Measurements from ENCODE around the gene KLHL18.
A peak's percentile ranks its signal among the peaks of the same experiment; 100 is the strongest.

The KLHL18 gene

DNA sequence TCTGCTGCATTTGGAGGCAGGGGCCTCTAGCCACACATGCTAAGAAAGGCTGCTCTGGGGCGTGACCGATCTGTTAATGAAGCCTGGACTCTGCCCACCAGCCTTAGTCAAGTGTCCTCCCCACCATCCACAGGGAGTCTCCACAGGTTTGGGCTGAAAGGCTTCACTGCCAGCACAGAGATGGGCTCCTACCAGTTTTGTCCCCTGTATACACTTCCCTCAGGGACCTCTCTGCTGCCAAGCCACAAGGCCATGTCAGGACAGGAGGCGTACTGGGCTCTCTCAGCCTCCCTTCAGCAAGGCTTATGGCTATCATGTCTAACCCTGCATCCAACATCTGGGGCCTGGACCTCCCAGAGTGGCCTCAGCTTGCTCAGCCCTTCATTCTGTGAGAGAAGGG is 23.6 kb upstream of the KLHL18 start:
- no peak for DNase-seq
- Mint-ChIP-seq H3K4me1 (no peaks in the 10 kb centered on the region), H3K27ac (no peak overlapping the region), H3K4me3 (no peak overlapping the region), H3K27me3 (ENCODE audit: low read depth, poor library complexity) (peaks cover 8% of the 10 kb centered on the region), H3K36me3 (ENCODE audit: low read depth) (no peaks in the 10 kb centered on the region), H3K9me3 (peaks cover 3% of the 10 kb centered on the region)
- TF ChIP-seq, protein P1, sequence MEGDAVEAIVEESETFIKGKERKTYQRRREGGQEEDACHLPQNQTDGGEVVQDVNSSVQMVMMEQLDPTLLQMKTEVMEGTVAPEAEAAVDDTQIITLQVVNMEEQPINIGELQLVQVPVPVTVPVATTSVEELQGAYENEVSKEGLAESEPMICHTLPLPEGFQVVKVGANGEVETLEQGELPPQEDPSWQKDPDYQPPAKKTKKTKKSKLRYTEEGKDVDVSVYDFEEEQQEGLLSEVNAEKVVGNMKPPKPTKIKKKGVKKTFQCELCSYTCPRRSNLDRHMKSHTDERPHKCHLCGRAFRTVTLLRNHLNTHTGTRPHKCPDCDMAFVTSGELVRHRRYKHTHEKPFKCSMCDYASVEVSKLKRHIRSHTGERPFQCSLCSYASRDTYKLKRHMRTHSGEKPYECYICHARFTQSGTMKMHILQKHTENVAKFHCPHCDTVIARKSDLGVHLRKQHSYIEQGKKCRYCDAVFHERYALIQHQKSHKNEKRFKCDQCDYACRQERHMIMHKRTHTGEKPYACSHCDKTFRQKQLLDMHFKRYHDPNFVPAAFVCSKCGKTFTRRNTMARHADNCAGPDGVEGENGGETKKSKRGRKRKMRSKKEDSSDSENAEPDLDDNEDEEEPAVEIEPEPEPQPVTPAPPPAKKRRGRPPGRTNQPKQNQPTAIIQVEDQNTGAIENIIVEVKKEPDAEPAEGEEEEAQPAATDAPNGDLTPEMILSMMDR (IDR thresholded peaks at IDR 0.05): no peak

DNA sequence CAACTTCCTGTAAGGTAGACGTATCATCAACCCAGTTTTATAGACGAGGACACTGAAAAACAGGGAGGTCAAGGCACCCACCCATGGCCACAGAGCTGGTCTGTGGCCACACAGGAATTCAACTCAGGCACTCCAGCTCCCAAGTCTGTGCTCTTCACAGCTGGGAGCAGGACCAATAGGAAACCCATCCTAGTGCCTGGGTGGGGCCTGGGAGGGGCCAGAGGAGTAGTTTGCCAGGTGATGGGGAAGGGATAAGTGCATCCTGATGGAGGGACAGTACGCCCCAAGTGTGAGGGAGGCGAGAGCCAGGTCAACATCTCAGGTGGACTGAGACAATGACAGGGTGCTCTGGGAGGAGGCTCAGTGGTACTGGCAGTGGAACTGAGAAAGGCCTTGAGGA is 22.1 kb upstream of the KLHL18 start:
- H3K4me3 Mint-ChIP-seq: no peak overlapping the region
- H3K27me3 Mint-ChIP-seq (ENCODE audit: low read depth, poor library complexity): peaks cover 12% of the 10 kb centered on the region
- H3K9me3 Mint-ChIP-seq: peaks cover 3% of the 10 kb centered on the region
- H3K36me3 Mint-ChIP-seq (ENCODE audit: low read depth): no peaks in the 10 kb centered on the region
- H3K27ac Mint-ChIP-seq: no peak overlapping the region
- no peaks in the 10 kb centered on the region for H3K4me1 Mint-ChIP-seq
- no peak for DNase-seq
- TF ChIP-seq, protein P1 (IDR thresholded peaks at IDR 0.05): no peak

DNA sequence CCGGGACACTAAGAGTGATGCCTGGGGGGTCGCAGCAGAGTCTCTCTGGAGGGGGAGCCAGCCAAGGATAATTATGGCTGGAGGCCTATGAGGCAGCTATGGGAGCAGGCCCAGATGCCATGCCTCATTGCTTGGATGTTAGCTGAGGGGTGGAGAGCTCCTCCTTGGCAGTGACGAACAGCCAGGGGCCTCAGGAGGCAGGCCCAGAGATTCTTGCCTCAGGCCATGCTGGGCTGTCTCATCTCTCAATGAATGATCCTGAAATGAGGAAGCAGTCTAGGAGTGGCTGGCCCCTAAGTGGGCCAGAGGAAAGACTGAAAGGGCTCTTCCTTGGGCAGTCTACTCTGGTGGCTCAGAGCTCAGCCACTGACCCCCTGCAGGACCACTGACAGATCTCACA is 21.4 kb upstream of the KLHL18 start:
- peak overlapping the region; percentile 36 for H3K27ac Mint-ChIP-seq
- TF ChIP-seq, protein P1 (IDR thresholded peaks at IDR 0.05): no peak
- no peak for DNase-seq
- H3K36me3 Mint-ChIP-seq (ENCODE audit: low read depth): no peaks in the 10 kb centered on the region
- peaks cover 3% of the 10 kb centered on the region for H3K9me3 Mint-ChIP-seq
- no peak overlapping the region for H3K4me3 Mint-ChIP-seq
- H3K27me3 Mint-ChIP-seq (ENCODE audit: low read depth, poor library complexity): peaks cover 12% of the 10 kb centered on the region
- H3K4me1 Mint-ChIP-seq: no peaks in the 10 kb centered on the region

DNA sequence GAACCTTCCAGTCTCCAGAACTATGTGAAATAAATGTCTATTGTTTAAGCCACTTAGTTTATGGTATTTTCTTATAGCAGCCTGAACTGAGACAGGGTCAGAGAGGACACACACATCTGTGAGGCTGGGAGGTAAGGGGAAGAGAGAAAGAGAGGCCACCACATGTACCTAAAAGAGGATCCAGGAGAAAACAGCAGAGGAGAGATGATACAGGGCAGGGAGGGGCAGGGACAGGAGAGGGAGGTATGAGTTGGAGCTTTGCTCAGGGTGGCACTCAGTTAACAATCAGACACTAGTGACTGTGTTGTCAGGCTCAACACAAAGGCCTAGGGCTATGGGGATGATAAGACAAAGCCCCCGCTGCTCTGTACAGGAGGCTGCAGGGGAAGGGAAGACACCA is 17.7 kb upstream of the KLHL18 start:
- no peak for DNase-seq
- TF ChIP-seq, protein P1 (IDR thresholded peaks at IDR 0.05): no peak
- H3K27me3 Mint-ChIP-seq (ENCODE audit: low read depth, poor library complexity): peaks cover 12% of the 10 kb centered on the region
- no peaks in the 10 kb centered on the region for H3K36me3 Mint-ChIP-seq (ENCODE audit: low read depth)
- H3K9me3 Mint-ChIP-seq: no peaks in the 10 kb centered on the region
- H3K4me1 Mint-ChIP-seq: no peaks in the 10 kb centered on the region
- H3K4me3 Mint-ChIP-seq: no peak overlapping the region
- no peak overlapping the region for H3K27ac Mint-ChIP-seq

DNA sequence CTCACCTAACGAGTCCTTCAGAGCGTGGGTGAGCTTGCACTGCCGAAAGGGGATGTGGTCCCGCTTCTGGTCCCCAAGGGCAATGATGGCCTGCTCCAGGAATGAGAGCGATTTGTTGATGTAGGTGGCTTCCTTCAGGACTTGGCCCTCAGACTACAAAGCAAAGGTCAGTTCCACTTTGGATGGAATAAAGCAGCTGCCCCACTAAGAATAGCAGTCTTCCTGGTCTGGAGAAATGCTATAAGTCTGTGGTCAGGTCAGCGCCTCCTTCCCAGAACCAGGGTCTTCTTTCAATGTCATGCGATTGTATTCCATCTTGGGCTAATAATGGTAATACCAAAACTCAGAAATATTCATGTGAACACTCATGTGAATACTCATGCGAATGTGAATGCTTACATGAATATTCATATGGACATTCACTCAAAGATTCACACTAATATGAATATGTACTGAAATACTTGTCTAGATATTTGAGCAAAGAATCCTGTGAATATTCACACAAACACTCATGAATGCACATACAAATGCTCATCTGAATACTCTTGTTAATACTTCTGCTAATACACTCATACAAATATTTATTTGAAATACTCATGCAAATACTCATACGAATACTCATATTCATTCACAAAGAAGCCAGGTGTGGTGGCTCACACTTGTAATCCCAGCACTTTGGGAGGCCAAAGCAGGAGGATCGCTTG is 16.9 kb upstream of the KLHL18 start:
- H3K27me3 Mint-ChIP-seq (ENCODE audit: low read depth, poor library complexity): peaks cover 14% of the 10 kb centered on the region
- no peaks in the 10 kb centered on the region for H3K9me3 Mint-ChIP-seq

More for the DNA sequence above, 16.9 kb upstream of the KLHL18 start:
- Mint-ChIP-seq H3K36me3 (ENCODE audit: low read depth) (no peaks in the 10 kb centered on the region), H3K27ac (no peak overlapping the region), H3K4me1 (no peaks in the 10 kb centered on the region), H3K4me3 (no peak overlapping the region)
- no peak for DNase-seq
- TF ChIP-seq, protein P1 (IDR thresholded peaks at IDR 0.05): no peak
